NB4 (cell line): ENCODE data around the gene PLEKHH2.
"Not testable (repeated sequence)": the region's sequence is repeated elsewhere in the genome, so short reads cannot be mapped to it uniquely, and the experiment has no call there.

Source experiments
- MYC ChIP-seq: IDR thresholded peaks from 2 replicates; pipeline ENCODE4 v1.6.1; 2011; ENCODE audit warnings: low read depth, low read length
- POLR2A ChIP-seq: IDR thresholded peaks from 2 replicates; pipeline ENCODE4 v1.6.1; 2011; ENCODE audit warnings: mild to moderate bottlenecking; ENCODE audit not compliant: insufficient read length; ENCODE audit errors: extremely low read depth
- TF ChIP-seq, protein P1 (sequence below): IDR thresholded peaks from one replicate; pipeline ENCODE4 v1.5.1; 2012; ENCODE audit warnings: low read depth, low read length

DNA sequence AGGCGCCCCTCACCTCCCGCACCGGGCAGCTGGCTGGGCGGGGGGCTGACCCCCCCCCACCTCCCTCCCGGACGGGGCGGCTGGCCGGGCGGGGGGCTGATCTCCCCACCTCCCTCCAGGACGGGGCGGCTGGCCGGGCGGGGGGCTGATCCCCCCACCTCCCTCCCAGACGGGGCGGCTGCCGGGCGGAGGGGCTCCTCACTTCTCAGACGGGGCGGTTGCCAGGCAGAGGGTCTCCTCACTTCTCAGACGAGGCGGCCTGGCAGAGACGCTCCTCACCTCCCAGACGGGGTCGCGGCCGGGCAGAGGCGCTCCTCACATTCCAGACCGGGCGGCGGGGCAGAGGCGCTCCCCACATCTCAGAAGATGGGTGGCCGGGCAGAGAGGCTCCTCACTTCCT is 40.7 kb downstream of the PLEKHH2 start:
- not testable (repeated sequence) for TF ChIP-seq POLR2A, MYC
- TF ChIP-seq, protein P1, sequence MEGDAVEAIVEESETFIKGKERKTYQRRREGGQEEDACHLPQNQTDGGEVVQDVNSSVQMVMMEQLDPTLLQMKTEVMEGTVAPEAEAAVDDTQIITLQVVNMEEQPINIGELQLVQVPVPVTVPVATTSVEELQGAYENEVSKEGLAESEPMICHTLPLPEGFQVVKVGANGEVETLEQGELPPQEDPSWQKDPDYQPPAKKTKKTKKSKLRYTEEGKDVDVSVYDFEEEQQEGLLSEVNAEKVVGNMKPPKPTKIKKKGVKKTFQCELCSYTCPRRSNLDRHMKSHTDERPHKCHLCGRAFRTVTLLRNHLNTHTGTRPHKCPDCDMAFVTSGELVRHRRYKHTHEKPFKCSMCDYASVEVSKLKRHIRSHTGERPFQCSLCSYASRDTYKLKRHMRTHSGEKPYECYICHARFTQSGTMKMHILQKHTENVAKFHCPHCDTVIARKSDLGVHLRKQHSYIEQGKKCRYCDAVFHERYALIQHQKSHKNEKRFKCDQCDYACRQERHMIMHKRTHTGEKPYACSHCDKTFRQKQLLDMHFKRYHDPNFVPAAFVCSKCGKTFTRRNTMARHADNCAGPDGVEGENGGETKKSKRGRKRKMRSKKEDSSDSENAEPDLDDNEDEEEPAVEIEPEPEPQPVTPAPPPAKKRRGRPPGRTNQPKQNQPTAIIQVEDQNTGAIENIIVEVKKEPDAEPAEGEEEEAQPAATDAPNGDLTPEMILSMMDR: not testable (repeated sequence)
